Measurements from ENCODE around the gene TFDP1. TPM values are rescaled to one million over a fixed set of nuclear protein-coding genes. Genes with fewer than 3 reads are reported as not detected.

Gene TFDP1
- total and polyA plus RNA-seq, 5 donors: 37.1 to 54.2 (median 50.1) TPM

- Histone ChIP-seq H3K27ac (ENCODE audit: low read length) (no peak overlapping the region), H3K27me3 (ENCODE audit: control insufficient read depth, insufficient read depth) (no peaks in the 10 kb centered on the region), H3K4me1 (ENCODE audit: control insufficient read depth, insufficient read depth, low read length) (no peaks in the 10 kb centered on the region), H3K9me3 (ENCODE audit: control insufficient read depth, low read length) (no peaks in the 10 kb centered on the region), H3K4me3 (ENCODE audit: low read length) (no peak overlapping the region)
- ATAC-seq (no peak), DNase-seq (peak in 1 of 3 donors; percentile 25)
- WGBS: 96% methylated on average over 24 of the region's 24 CpGs
- intact Hi-C loops (cut with DNase I): no loop called here
Measured at GRCh38 chr13:113636266-113636963, 51.9 kb downstream of the TFDP1 start.

DNA sequence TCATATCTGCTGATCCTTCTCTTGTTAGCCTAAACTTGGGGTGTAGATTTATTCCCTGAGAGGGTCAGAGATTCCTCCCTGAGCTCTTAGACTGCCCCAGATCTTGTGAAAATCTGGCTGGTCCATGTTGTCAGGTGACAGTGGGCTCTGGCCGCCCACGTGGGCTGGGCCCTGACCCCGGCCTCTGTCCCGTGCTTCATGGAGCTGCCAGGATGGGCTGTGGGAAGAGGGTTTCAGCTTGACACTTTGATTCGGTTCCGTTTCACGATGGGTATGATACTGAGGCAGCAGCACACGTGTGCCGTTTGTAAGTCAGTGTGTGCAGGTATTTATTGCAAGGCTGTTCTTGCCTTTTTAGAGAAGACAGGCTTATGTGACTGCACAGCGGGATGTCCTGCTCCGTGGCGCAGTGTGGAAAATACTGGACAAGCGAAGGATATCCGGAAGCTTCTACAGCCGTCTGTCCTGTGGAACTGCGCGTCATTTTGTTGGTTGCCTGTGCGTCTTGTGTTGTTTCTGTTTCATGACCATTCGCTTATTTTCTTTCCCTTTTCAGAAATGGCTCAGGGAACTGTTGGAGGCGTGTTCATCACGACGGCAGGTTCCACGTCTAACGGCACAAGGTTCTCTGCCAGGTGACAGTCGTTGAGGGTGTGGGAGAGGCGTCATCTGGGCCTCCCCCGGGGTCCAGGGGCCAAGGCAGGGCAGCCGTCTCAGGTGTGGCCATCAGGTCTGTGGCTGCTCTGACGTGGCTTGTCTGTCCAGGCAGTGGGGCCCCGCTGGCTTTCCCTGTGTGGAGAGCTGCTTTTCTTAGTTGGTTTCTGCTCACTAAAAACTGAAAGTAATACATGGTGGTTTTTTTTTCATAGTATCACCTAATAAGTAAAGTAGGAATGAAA is 53.0 kb downstream of the TFDP1 start:
- ATAC-seq (no peak), DNase-seq (peak in 1 of 3 donors; percentile 26)
- Histone ChIP-seq H3K4me1 (ENCODE audit: control insufficient read depth, insufficient read depth, low read length) (no peaks in the 10 kb centered on the region), H3K4me3 (ENCODE audit: low read length) (no peak overlapping the region), H3K27me3 (ENCODE audit: control insufficient read depth, insufficient read depth) (no peaks in the 10 kb centered on the region), H3K27ac (ENCODE audit: low read length) (no peak overlapping the region), H3K9me3 (ENCODE audit: control insufficient read depth, low read length) (no peaks in the 10 kb centered on the region)
- 93% methylated on average over 30 of the region's 30 CpGs for WGBS
- intact Hi-C loops (cut with DNase I): no loop called here

GRCh38 chr13:113638173-113638746 is 53.7 kb downstream of the TFDP1 start:
- DNase-seq (peak in 1 of 3 donors; percentile 5), ATAC-seq (no peak)
- 97% methylated on average over 37 of the region's 37 CpGs for WGBS
- H3K4me1 ChIP-seq (ENCODE audit: control insufficient read depth, insufficient read depth, low read length): no peaks in the 10 kb centered on the region
- H3K27me3 ChIP-seq (ENCODE audit: control insufficient read depth, insufficient read depth): no peaks in the 10 kb centered on the region
- no peaks in the 10 kb centered on the region for H3K9me3 ChIP-seq (ENCODE audit: control insufficient read depth, low read length)
- H3K4me3 ChIP-seq (ENCODE audit: low read length): no peak overlapping the region
- H3K27ac ChIP-seq (ENCODE audit: low read length): no peak overlapping the region
- intact Hi-C loops (cut with DNase I): no loop called here

- DNase-seq: peak in 1 of 3 donors; percentile 3
Measured at GRCh38 chr13:113638806-113639205, 54.3 kb downstream of the TFDP1 start.

GRCh38 chr13:113639616-113640262 is 55.2 kb downstream of the TFDP1 start:
- ATAC-seq (no peak), DNase-seq (no peak)
- intact Hi-C loops (cut with DNase I): no loop called here
- Histone ChIP-seq H3K4me3 (ENCODE audit: low read length) (no peak overlapping the region), H3K4me1 (ENCODE audit: control insufficient read depth, insufficient read depth, low read length) (no peaks in the 10 kb centered on the region), H3K27ac (ENCODE audit: low read length) (no peak overlapping the region), H3K9me3 (ENCODE audit: control insufficient read depth, low read length) (no peaks in the 10 kb centered on the region), H3K27me3 (ENCODE audit: control insufficient read depth, insufficient read depth) (no peaks in the 10 kb centered on the region)
- 86% methylated on average over 27 of the region's 27 CpGs for WGBS

More at GRCh38 chr13:113638806-113639205, 54.3 kb downstream of the TFDP1 start:
- H3K4me1 ChIP-seq (ENCODE audit: control insufficient read depth, insufficient read depth, low read length): no peaks in the 10 kb centered on the region
- no peaks in the 10 kb centered on the region for H3K27me3 ChIP-seq (ENCODE audit: control insufficient read depth, insufficient read depth)
- 90% methylated on average over 8 of the region's 8 CpGs for WGBS
- H3K4me3 ChIP-seq (ENCODE audit: low read length): no peak overlapping the region
- intact Hi-C loops (cut with DNase I): no loop called here
- no peak for ATAC-seq
- H3K9me3 ChIP-seq (ENCODE audit: control insufficient read depth, low read length): no peaks in the 10 kb centered on the region
- H3K27ac ChIP-seq (ENCODE audit: low read length): no peak overlapping the region

DNA sequence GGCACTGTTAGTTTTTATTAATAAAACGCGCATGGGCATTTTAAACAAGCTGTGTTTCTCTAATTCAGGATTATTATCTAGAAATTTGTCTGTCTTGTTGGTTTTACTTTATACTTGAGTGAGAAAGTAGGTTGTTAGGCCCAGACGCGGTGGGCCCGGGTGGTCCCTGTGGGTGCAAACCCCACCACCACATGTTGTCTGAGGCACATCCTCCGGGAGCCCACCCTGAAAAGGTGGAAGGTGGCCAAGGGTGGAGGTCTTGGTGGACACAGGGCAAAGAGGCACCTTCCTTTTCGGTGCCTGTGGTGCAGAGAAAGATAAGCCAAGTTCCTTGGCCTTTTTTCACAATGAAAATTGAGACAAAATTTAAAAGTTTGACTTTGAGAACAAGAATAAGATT is 56.9 kb downstream of the TFDP1 start:
- Histone ChIP-seq H3K4me3 (ENCODE audit: low read length) (no peak overlapping the region), H3K9me3 (ENCODE audit: control insufficient read depth, low read length) (no peaks in the 10 kb centered on the region), H3K27ac (ENCODE audit: low read length) (no peak overlapping the region), H3K27me3 (ENCODE audit: control insufficient read depth, insufficient read depth) (no peaks in the 10 kb centered on the region), H3K4me1 (ENCODE audit: control insufficient read depth, insufficient read depth, low read length) (no peaks in the 10 kb centered on the region)
- 97% methylated on average over 7 of the region's 7 CpGs for WGBS
- ATAC-seq: no peak
- intact Hi-C loops (cut with DNase I): no loop called here
- no peak for DNase-seq

DNA sequence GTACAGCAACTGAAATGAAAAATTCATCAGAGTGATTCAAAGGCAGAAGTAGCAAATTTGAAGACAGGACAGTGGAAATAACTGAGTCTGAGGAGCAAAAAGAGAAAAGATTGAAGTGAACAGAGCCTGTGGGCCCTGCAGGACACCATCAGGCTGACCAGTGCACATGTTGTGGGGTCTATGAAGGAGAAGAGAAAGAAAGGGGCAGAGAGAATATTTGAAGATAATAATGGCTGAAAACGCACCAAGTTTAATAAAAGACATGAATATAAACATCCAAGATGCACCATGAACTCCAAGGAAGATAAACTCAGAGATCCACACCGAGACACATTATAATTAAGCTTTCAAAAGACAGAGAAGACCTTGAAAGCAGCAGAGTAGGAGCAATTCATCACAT is 58.0 kb downstream of the TFDP1 start:
- Histone ChIP-seq H3K4me1 (ENCODE audit: control insufficient read depth, insufficient read depth, low read length) (peaks cover 4% of the 10 kb centered on the region), H3K27ac (ENCODE audit: low read length) (no peak overlapping the region), H3K9me3 (ENCODE audit: control insufficient read depth, low read length) (no peaks in the 10 kb centered on the region), H3K4me3 (ENCODE audit: low read length) (no peak overlapping the region), H3K27me3 (ENCODE audit: control insufficient read depth, insufficient read depth) (no peaks in the 10 kb centered on the region)
- DNase-seq (no peak), ATAC-seq (no peak)
- intact Hi-C loops (cut with DNase I): no loop called here
- 97% methylated on average over 2 of the region's 2 CpGs for WGBS

GRCh38 chr13:113643593-113643992 is 59.0 kb downstream of the TFDP1 start:
- no peak overlapping the region for H3K27ac ChIP-seq (ENCODE audit: low read length)
- no peaks in the 10 kb centered on the region for H3K27me3 ChIP-seq (ENCODE audit: control insufficient read depth, insufficient read depth)
- peaks cover 6% of the 10 kb centered on the region for H3K4me1 ChIP-seq (ENCODE audit: control insufficient read depth, insufficient read depth, low read length)
- H3K9me3 ChIP-seq (ENCODE audit: control insufficient read depth, low read length): no peaks in the 10 kb centered on the region
- H3K4me3 ChIP-seq (ENCODE audit: low read length): no peak overlapping the region
- DNase-seq (no peak), ATAC-seq (no peak)
- intact Hi-C loops (cut with DNase I): no loop called here
- 96% methylated on average over 5 of the region's 5 CpGs for WGBS

- intact Hi-C loops (cut with DNase I): no loop called here
Measured at GRCh38 chr13:113644800-113645199, 60.2 kb downstream of the TFDP1 start.

GRCh38 chr13:113645329-113645728 is 60.8 kb downstream of the TFDP1 start:
- 98% methylated on average over 9 of the region's 9 CpGs for WGBS
- no peak for ATAC-seq
- Histone ChIP-seq H3K4me3 (ENCODE audit: low read length) (no peak overlapping the region), H3K27ac (ENCODE audit: low read length) (no peak overlapping the region), H3K4me1 (ENCODE audit: control insufficient read depth, insufficient read depth, low read length) (peaks cover 6% of the 10 kb centered on the region), H3K9me3 (ENCODE audit: control insufficient read depth, low read length) (no peaks in the 10 kb centered on the region), H3K27me3 (ENCODE audit: control insufficient read depth, insufficient read depth) (no peaks in the 10 kb centered on the region)
- DNase-seq: no peak
- intact Hi-C loops (cut with DNase I): no loop called here

More at GRCh38 chr13:113644800-113645199, 60.2 kb downstream of the TFDP1 start:
- ATAC-seq (no peak), DNase-seq (no peak)
- Histone ChIP-seq H3K27ac (ENCODE audit: low read length) (no peak overlapping the region), H3K9me3 (ENCODE audit: control insufficient read depth, low read length) (no peaks in the 10 kb centered on the region), H3K27me3 (ENCODE audit: control insufficient read depth, insufficient read depth) (no peaks in the 10 kb centered on the region), H3K4me1 (ENCODE audit: control insufficient read depth, insufficient read depth, low read length) (peaks cover 6% of the 10 kb centered on the region), H3K4me3 (ENCODE audit: low read length) (no peak overlapping the region)
- whole genome bisulfite sequencing: 96% methylated on average over 1 of the region's 1 CpG

Measured in right cardiac atrium (tissue), 5 donors.